ENCODE measurements around the gene CSMD2.

CSMD2 gene

GRCh38 chr1:34147301-34147700 is 17.7 kb downstream of the CSMD2 start:
- no peaks in the 10 kb centered on the region for H3K27me3 ChIP-seq (ENCODE audit: low read depth, low read length)
- H3K27ac ChIP-seq (ENCODE audit: low read length), result no peak overlapping the region
- H4K20me1 ChIP-seq (ENCODE audit: insufficient read depth, low read length), result no peaks in the 10 kb centered on the region
- no peaks in the 10 kb centered on the region for H3K36me3 ChIP-seq (replicated peaks; ENCODE audit: low read depth, low read length)
- H3K79me2 ChIP-seq (ENCODE audit: low read length), result no peaks in the 10 kb centered on the region
- H3K9me3 ChIP-seq (ENCODE audit: insufficient read depth, low read length), result no peaks in the 10 kb centered on the region
- H2AFZ ChIP-seq (ENCODE audit: low read depth, low read length), result no peak overlapping the region
- peaks cover 6% of the 10 kb centered on the region; the same call in 1 of the 2 replicates for H3K4me1 ChIP-seq (ENCODE audit: low read length)
- TF ChIP-seq, protein P1, sequence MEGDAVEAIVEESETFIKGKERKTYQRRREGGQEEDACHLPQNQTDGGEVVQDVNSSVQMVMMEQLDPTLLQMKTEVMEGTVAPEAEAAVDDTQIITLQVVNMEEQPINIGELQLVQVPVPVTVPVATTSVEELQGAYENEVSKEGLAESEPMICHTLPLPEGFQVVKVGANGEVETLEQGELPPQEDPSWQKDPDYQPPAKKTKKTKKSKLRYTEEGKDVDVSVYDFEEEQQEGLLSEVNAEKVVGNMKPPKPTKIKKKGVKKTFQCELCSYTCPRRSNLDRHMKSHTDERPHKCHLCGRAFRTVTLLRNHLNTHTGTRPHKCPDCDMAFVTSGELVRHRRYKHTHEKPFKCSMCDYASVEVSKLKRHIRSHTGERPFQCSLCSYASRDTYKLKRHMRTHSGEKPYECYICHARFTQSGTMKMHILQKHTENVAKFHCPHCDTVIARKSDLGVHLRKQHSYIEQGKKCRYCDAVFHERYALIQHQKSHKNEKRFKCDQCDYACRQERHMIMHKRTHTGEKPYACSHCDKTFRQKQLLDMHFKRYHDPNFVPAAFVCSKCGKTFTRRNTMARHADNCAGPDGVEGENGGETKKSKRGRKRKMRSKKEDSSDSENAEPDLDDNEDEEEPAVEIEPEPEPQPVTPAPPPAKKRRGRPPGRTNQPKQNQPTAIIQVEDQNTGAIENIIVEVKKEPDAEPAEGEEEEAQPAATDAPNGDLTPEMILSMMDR (IDR thresholded peaks at IDR 0.05; ENCODE audit: low read depth, low read length), result no peak
- no peak for TF ChIP-seq EZH2phosphoT487 (IDR thresholded peaks at IDR 0.05; ENCODE audit: low read depth)
- H3K4me2 ChIP-seq (ENCODE audit: low read length), result no peak overlapping the region
- no peak overlapping the region for H3K9ac ChIP-seq (ENCODE audit: low read length)
- H3K4me3 ChIP-seq (ENCODE audit: low read length), result no peak overlapping the region

- H4K20me1 ChIP-seq (ENCODE audit: insufficient read depth, low read length), result no peaks in the 10 kb centered on the region
Observed at GRCh38 chr1:34144766-34145165, 20.3 kb downstream of the CSMD2 start.

DNA sequence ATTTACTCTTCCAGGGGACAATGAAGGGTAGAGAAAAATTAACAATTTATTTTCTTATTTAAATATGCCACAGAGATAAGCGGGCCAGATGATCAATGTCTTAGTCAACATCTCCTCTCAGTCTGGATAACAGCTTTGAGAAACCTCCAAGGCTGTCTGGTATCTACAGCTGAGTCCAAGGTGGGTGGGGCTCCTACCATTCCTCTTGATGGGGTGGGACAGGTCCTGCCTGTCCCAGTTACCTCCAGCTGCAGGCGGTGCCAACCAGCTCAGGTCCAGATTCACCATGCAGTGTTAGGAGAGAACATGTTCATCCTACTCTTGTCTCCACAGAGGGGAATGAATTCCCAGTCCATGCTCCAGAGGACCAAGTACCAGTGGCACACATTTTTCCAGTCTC is 21.1 kb downstream of the CSMD2 start:
- Histone ChIP-seq H3K27ac (ENCODE audit: low read length) (no peak overlapping the region), H3K9me3 (ENCODE audit: insufficient read depth, low read length) (no peaks in the 10 kb centered on the region), H3K4me1 (ENCODE audit: low read length) (peaks cover 23% of the 10 kb centered on the region), H3K4me2 (ENCODE audit: low read length) (no peak overlapping the region), H3K79me2 (ENCODE audit: low read length) (no peaks in the 10 kb centered on the region), H3K9ac (ENCODE audit: low read length) (no peak overlapping the region), H4K20me1 (ENCODE audit: insufficient read depth, low read length) (no peaks in the 10 kb centered on the region), H3K27me3 (ENCODE audit: low read depth, low read length) (no peaks in the 10 kb centered on the region), H2AFZ (ENCODE audit: low read depth, low read length) (no peak overlapping the region), H3K36me3 (replicated peaks; ENCODE audit: low read depth, low read length) (no peaks in the 10 kb centered on the region), H3K4me3 (ENCODE audit: low read length) (no peak overlapping the region)
- TF ChIP-seq EZH2phosphoT487 (IDR thresholded peaks at IDR 0.05; ENCODE audit: low read depth), result no peak
- TF ChIP-seq, protein P1 (IDR thresholded peaks at IDR 0.05; ENCODE audit: low read depth, low read length), result no peak

More at GRCh38 chr1:34144766-34145165, 20.3 kb downstream of the CSMD2 start:
- peaks cover 19% of the 10 kb centered on the region for H3K4me1 ChIP-seq (ENCODE audit: low read length)
- H3K9ac ChIP-seq (ENCODE audit: low read length), result no peak overlapping the region
- no peak overlapping the region for H3K4me2 ChIP-seq (ENCODE audit: low read length)
- no peaks in the 10 kb centered on the region for H3K36me3 ChIP-seq (replicated peaks; ENCODE audit: low read depth, low read length)
- H3K27ac ChIP-seq (ENCODE audit: low read length), result no peak overlapping the region
- H3K27me3 ChIP-seq (ENCODE audit: low read depth, low read length), result no peaks in the 10 kb centered on the region
- no peak overlapping the region for H2AFZ ChIP-seq (ENCODE audit: low read depth, low read length)
- no peaks in the 10 kb centered on the region for H3K9me3 ChIP-seq (ENCODE audit: insufficient read depth, low read length)
- TF ChIP-seq EZH2phosphoT487 (IDR thresholded peaks at IDR 0.05; ENCODE audit: low read depth), result no peak
- TF ChIP-seq, protein P1 (IDR thresholded peaks at IDR 0.05; ENCODE audit: low read depth, low read length), result no peak
- no peak overlapping the region for H3K4me3 ChIP-seq (ENCODE audit: low read length)
- H3K79me2 ChIP-seq (ENCODE audit: low read length), result no peaks in the 10 kb centered on the region

DNA sequence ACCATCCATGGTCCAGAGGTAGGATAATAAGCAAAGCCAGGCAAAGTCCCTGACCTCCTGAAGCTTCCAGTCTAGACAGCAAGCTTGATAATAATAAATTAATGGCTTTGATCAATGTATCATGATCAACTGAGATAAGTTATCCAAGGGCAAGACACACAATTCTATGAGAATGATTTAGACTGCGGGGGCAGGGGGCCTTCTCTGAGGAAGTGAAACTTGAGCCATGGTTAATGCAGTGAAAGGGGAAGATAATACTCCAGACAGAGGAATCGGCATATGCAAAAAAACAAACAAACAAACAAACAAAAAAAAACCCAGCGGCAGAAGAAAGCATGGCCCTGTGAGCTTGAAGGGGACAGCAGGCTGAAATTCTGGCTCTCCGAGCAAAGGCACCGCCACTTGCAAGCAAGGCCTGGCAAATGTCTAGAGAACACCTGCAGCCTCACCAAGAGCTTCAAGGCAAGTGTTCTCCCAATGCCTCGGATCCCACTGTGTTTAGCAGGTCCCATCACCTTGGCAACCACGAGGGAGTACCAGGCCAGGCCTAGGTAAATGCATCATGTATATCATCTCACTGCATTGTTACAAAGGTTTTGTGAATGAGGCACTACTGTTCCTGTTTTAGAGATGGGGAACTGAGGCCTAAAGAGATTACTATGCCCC is 24.9 kb downstream of the CSMD2 start:
- Histone ChIP-seq H3K27me3 (ENCODE audit: low read depth, low read length) (no peaks in the 10 kb centered on the region), H2AFZ (ENCODE audit: low read depth, low read length) (no peak overlapping the region), H3K4me3 (ENCODE audit: low read length) (no peak overlapping the region), H3K79me2 (ENCODE audit: low read length) (no peaks in the 10 kb centered on the region), H3K4me2 (ENCODE audit: low read length) (peak overlapping the region; percentile 32), H4K20me1 (ENCODE audit: insufficient read depth, low read length) (no peaks in the 10 kb centered on the region), H3K4me1 (ENCODE audit: low read length) (peaks cover 18% of the 10 kb centered on the region), H3K27ac (ENCODE audit: low read length) (no peak overlapping the region), H3K9me3 (ENCODE audit: insufficient read depth, low read length) (no peaks in the 10 kb centered on the region), H3K9ac (ENCODE audit: low read length) (no peak overlapping the region), H3K36me3 (replicated peaks; ENCODE audit: low read depth, low read length) (no peaks in the 10 kb centered on the region)
- TF ChIP-seq EZH2phosphoT487 (IDR thresholded peaks at IDR 0.05; ENCODE audit: low read depth), result no peak
- TF ChIP-seq, protein P1 (IDR thresholded peaks at IDR 0.05; ENCODE audit: low read depth, low read length), result no peak
